Mucosa of stomach (tissue), 1 donor: ENCODE data around the gene SINHCAF.
"Not testable (repeated sequence)": the region's sequence is repeated elsewhere in the genome, so short reads cannot be mapped to it uniquely, and the experiment has no call there.

ENCODE experiments used
- H3K27me3 ChIP-seq: one replicate; pipeline ENCODE4 v1.7.0; 2013; ENCODE audit warnings: mild to moderate bottlenecking, low read length; ENCODE audit not compliant: control insufficient read depth, insufficient read depth
- H3K36me3 ChIP-seq: one replicate; pipeline ENCODE4 v1.7.0; 2013; ENCODE audit warnings: low read length; ENCODE audit not compliant: control insufficient read depth, insufficient read depth
- H3K4me1 ChIP-seq: one replicate; pipeline ENCODE4 v1.7.0; 2013; ENCODE audit warnings: mild to moderate bottlenecking, low read length; ENCODE audit not compliant: control insufficient read depth, insufficient read depth
- H3K4me3 ChIP-seq: one replicate; pipeline ENCODE4 v1.7.0; 2013; ENCODE audit warnings: low read length
- H3K9ac ChIP-seq: one replicate; pipeline ENCODE4 v1.7.0; 2013; ENCODE audit warnings: mild to moderate bottlenecking, low read length, moderate library complexity
- H3K9me3 ChIP-seq: one replicate; pipeline ENCODE4 v1.7.0; 2013; ENCODE audit warnings: mild to moderate bottlenecking, low read length, moderate library complexity; ENCODE audit not compliant: control insufficient read depth
- donor health status: Pancreatic carcinoma.

SINHCAF gene

GRCh38 chr12:31298515-31298910, 27.4 kb downstream of the SINHCAF start:
- H3K9me3 ChIP-seq: no peaks in the 10 kb centered on the region
- H3K36me3 ChIP-seq: peaks cover 4% of the 10 kb centered on the region
- no peak overlapping the region for H3K4me3 ChIP-seq
- H3K4me1 ChIP-seq: no peaks in the 10 kb centered on the region
- H3K9ac ChIP-seq: no peak overlapping the region
- H3K27me3 ChIP-seq: no peaks in the 10 kb centered on the region

GRCh38 chr12:31297572-31298514, 28.1 kb downstream of the SINHCAF start:
- H3K4me1 ChIP-seq: no peaks in the 10 kb centered on the region
- H3K9me3 ChIP-seq: no peaks in the 10 kb centered on the region
- no peaks in the 10 kb centered on the region for H3K27me3 ChIP-seq
- H3K36me3 ChIP-seq: peaks cover 4% of the 10 kb centered on the region
- H3K9ac ChIP-seq: no peak overlapping the region
- no peak overlapping the region for H3K4me3 ChIP-seq

GRCh38 chr12:31289441-31289840, 36.5 kb downstream of the SINHCAF start:
- Histone ChIP-seq H3K36me3 (peaks cover 4% of the 10 kb centered on the region), H3K4me3 (no peak overlapping the region), H3K4me1 (no peaks in the 10 kb centered on the region), H3K27me3 (no peaks in the 10 kb centered on the region), H3K9ac (no peak overlapping the region), H3K9me3 (no peaks in the 10 kb centered on the region)

GRCh38 chr12:31288381-31288780, 37.6 kb downstream of the SINHCAF start:
- H3K4me1 ChIP-seq: no peaks in the 10 kb centered on the region

GRCh38 chr12:31280183-31280582, 45.8 kb downstream of the SINHCAF start:
- H3K4me1 ChIP-seq: no peaks in the 10 kb centered on the region
- H3K27me3 ChIP-seq: no peaks in the 10 kb centered on the region
- no peak overlapping the region for H3K9ac ChIP-seq
- no peak overlapping the region for H3K4me3 ChIP-seq
- H3K36me3 ChIP-seq: peaks cover 5% of the 10 kb centered on the region
- H3K9me3 ChIP-seq: no peaks in the 10 kb centered on the region

More at GRCh38 chr12:31288381-31288780, 37.6 kb downstream of the SINHCAF start:
- Histone ChIP-seq H3K27me3 (no peaks in the 10 kb centered on the region), H3K36me3 (peaks cover 4% of the 10 kb centered on the region), H3K9ac (no peak overlapping the region), H3K4me3 (no peak overlapping the region), H3K9me3 (no peaks in the 10 kb centered on the region)

- Histone ChIP-seq H3K9ac (no peak overlapping the region), H3K27me3 (no peaks in the 10 kb centered on the region), H3K9me3 (no peaks in the 10 kb centered on the region), H3K4me3 (no peak overlapping the region), H3K4me1 (no peaks in the 10 kb centered on the region), H3K36me3 (peaks cover 5% of the 10 kb centered on the region)
Observed at GRCh38 chr12:31279390-31279924, 46.5 kb downstream of the SINHCAF start.

GRCh38 chr12:31278832-31279231, 47.1 kb downstream of the SINHCAF start:
- H3K9me3 ChIP-seq: no peaks in the 10 kb centered on the region
- H3K27me3 ChIP-seq: no peaks in the 10 kb centered on the region
- H3K36me3 ChIP-seq: peaks cover 5% of the 10 kb centered on the region
- H3K9ac ChIP-seq: no peak overlapping the region
- H3K4me3 ChIP-seq: no peak overlapping the region
- no peaks in the 10 kb centered on the region for H3K4me1 ChIP-seq

GRCh38 chr12:31278424-31278823, 47.5 kb downstream of the SINHCAF start:
- H3K4me1 ChIP-seq: no peaks in the 10 kb centered on the region
- no peak overlapping the region for H3K4me3 ChIP-seq
- peaks cover 5% of the 10 kb centered on the region for H3K36me3 ChIP-seq
- H3K9ac ChIP-seq: no peak overlapping the region
- no peaks in the 10 kb centered on the region for H3K27me3 ChIP-seq
- no peaks in the 10 kb centered on the region for H3K9me3 ChIP-seq

GRCh38 chr12:31277081-31277480, 48.9 kb downstream of the SINHCAF start:
- no peak overlapping the region for H3K9ac ChIP-seq

GRCh38 chr12:31275491-31275890, 50.5 kb downstream of the SINHCAF start:
- Histone ChIP-seq H3K36me3 (peaks cover 5% of the 10 kb centered on the region), H3K9me3 (no peaks in the 10 kb centered on the region), H3K9ac (no peak overlapping the region), H3K27me3 (no peaks in the 10 kb centered on the region), H3K4me3 (no peak overlapping the region), H3K4me1 (no peaks in the 10 kb centered on the region)

More at GRCh38 chr12:31277081-31277480, 48.9 kb downstream of the SINHCAF start:
- Histone ChIP-seq H3K27me3 (no peaks in the 10 kb centered on the region), H3K4me1 (no peaks in the 10 kb centered on the region), H3K4me3 (no peak overlapping the region), H3K9me3 (no peaks in the 10 kb centered on the region), H3K36me3 (peaks cover 5% of the 10 kb centered on the region)

- peaks cover 4% of the 10 kb centered on the region for H3K36me3 ChIP-seq
- H3K9ac ChIP-seq: no peak overlapping the region
- no peaks in the 10 kb centered on the region for H3K4me1 ChIP-seq
- H3K4me3 ChIP-seq: no peak overlapping the region
- no peaks in the 10 kb centered on the region for H3K9me3 ChIP-seq
- H3K27me3 ChIP-seq: no peaks in the 10 kb centered on the region
Observed at GRCh38 chr12:31274520-31275300, 51.2 kb downstream of the SINHCAF start.

- not testable (repeated sequence) for H3K9me3 ChIP-seq, H3K36me3 ChIP-seq, H3K4me1 ChIP-seq, H3K9ac ChIP-seq, H3K27me3 ChIP-seq, H3K4me3 ChIP-seq
Observed at GRCh38 chr12:31273794-31274193, 52.2 kb downstream of the SINHCAF start.
